COLO668 (cell line): ENCODE results near the gene CILP.
"Not testable (repeated sequence)": the region's sequence is repeated elsewhere in the genome, so short reads cannot be mapped to it uniquely, and the experiment has no call there.

Experiments used
- DNase-seq: peaks from one replicate; lab custom pipeline; 2025; ENCODE audit not compliant: unreplicated experiment; lab: John Stamatoyannopoulos, UW

CILP gene, protein sequence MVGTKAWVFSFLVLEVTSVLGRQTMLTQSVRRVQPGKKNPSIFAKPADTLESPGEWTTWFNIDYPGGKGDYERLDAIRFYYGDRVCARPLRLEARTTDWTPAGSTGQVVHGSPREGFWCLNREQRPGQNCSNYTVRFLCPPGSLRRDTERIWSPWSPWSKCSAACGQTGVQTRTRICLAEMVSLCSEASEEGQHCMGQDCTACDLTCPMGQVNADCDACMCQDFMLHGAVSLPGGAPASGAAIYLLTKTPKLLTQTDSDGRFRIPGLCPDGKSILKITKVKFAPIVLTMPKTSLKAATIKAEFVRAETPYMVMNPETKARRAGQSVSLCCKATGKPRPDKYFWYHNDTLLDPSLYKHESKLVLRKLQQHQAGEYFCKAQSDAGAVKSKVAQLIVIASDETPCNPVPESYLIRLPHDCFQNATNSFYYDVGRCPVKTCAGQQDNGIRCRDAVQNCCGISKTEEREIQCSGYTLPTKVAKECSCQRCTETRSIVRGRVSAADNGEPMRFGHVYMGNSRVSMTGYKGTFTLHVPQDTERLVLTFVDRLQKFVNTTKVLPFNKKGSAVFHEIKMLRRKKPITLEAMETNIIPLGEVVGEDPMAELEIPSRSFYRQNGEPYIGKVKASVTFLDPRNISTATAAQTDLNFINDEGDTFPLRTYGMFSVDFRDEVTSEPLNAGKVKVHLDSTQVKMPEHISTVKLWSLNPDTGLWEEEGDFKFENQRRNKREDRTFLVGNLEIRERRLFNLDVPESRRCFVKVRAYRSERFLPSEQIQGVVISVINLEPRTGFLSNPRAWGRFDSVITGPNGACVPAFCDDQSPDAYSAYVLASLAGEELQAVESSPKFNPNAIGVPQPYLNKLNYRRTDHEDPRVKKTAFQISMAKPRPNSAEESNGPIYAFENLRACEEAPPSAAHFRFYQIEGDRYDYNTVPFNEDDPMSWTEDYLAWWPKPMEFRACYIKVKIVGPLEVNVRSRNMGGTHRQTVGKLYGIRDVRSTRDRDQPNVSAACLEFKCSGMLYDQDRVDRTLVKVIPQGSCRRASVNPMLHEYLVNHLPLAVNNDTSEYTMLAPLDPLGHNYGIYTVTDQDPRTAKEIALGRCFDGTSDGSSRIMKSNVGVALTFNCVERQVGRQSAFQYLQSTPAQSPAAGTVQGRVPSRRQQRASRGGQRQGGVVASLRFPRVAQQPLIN

DNA sequence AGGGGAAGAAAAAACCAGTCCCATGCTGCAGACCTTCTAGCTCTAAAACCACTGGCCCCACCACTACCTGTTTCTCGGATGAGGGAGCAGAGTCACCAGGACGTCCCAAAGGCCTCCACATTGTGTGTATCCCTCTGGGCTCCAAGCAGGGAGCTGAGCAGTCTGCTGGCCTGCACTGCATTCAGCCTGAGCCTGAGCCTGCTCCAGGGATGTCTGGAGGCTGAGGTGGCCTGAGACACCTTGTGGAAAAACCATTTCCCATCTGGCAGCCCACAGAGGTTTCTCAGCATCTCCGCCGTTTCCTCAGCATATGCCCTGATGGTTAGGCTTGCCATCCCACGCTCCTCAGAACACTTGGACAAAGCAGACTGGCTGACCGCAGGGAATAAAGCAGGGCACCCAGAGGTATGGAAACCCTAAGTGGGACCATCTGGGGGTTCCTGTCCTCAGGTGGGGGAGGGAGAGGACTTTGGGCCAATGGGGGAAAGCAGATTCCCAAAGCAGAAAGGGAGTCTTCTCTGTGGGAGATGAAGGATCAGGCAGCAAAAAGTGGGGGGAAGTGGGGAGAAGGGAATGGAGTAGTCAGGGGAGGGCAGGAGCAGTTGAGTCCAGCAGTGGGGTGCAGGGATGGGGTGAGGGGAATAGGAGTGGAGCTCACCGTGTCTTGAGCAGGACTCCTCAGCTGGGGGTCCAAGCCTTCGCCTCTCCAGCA lies at the start of gene CILP:
Gene CILP, minus strand, starts transcription at position 704 of the 712 bp plus-strand sequence. CDS start 1,718 bp downstream, outside the sequence.
- DNase-seq = no peak

DNA sequence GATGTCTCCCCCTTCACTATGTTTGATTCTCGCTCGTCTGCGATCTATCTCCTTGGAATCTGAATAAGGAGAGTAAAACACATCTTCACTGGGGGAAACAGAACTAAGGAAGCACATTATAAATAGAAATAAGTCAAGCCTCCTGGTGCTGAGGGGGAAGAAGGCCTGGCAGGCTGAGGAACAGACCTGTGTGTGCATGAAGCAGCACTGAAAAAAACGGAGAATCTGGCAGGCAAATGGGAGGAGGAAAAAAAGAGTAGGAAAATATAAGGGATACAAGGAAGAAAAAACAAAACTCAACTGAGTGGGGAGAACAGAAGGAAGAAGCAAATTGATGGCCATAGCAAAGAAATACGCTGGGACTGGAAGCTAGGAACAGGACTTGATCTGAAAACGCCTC lies 49.7 kb upstream of the CILP start:
- DNase-seq = no peak

DNA sequence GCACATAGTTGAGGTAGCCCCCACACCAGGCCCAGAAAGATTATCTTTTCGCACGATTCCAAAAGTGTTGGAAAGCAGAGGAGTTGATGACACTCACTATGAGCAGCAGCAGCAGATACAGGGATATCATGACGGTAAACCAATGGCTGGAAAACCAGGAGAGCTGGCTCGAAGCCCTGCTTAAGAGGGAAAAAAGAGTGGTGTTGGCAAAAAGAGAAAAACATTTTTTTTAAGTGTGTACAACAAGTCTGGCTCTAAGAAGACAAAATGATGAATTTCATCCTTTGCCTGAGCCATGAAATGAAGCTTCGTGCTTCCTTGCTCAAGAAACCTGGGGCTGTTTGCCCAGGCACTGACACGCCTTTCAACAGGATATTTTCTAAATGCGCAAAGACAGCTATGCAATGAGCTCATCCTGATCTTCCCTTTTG lies 48.1 kb upstream of the CILP start:
- no peak for DNase-seq

DNA sequence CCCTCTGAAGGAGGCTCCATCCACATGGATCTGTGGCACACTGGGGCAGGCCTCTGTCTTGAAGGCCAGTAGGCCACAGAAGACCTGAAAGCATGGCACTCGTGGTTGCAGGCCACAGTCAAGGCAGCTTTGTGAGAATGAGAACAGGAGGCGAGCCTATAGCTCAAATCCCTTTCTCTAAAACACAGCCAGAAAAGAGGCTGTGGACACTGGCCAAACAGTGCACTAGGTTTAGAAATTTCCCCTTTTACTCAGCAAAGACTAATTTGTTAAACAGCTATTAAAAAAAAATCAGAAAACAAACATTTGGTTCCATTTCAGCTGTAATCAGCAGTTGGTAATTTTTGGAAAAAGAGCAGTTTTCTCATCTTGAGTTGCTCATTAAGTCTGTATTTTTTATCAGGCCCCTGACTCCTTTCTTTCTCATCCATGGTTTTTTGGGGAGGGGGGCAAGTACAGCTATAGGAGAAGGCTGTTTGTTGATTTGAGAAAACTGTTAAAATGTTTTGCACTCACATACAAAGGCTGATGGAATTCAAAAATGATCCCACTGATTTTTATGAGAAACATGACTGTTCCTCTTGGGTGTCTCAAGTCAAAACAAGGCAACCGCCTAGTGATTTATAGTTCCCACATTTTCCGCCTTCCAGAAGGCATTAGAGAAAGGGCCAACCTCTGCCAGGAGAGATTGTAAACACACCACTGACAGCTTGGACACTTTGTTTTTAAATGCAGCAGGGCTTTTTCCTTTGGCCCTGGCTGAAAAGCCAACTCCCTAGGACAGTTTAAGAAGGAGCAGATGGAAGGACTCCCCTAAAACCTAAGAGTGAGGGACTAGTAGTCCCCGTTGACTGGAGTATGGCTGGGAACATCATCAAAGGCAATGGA lies 47.3 kb upstream of the CILP start:
- no peak for DNase-seq

DNA sequence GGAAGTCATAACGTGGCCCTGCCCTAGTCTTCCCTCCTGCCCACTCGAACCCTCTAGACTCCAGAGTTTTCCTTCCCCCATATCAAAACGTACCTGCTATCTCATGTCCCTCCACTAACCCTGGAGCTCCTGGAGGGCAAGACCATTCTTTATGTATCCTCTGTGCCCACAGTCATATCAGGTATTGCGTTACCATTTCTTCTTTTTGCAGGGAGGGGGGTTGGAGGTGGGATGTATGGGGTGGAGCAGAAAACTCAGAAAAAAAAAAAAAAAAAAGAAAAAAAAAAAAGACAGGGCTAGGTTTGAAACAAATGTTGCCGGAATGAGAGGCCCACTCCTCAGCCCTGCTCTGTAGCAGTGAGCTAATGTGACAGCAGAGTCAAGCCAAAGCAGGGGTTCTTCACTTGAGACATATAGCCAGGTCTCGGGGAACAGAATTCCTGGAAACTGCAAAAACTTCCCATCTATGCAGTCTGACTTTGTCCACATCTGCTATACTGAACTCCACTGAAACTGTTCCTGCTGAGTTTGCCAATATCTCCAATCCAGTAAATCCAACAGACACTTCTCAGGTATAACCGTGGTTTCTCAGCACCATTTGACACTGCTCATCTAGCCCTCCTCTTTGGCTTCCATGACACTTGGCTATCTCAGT lies 44.3 kb upstream of the CILP start:
- DNase-seq = no peak

DNA sequence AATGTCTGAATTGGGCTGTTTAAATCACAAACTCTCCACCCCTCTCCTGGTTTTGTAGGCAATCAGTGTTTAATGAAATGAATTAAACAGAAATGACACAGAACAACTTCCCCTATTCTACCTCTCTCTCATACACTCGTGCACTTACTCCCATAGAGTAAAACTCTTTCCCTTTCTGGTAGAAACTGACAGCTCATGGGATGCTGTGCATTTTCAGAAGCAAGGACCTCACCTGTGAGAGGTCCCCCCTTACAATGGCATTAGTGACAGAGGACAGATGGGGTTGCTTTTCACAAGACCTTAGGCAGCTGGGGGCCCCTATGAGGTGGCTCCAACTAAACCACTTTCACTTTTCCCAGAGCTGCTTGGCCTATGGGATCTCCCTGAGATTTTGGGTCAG lies 43.5 kb upstream of the CILP start:
- no peak for DNase-seq

DNA sequence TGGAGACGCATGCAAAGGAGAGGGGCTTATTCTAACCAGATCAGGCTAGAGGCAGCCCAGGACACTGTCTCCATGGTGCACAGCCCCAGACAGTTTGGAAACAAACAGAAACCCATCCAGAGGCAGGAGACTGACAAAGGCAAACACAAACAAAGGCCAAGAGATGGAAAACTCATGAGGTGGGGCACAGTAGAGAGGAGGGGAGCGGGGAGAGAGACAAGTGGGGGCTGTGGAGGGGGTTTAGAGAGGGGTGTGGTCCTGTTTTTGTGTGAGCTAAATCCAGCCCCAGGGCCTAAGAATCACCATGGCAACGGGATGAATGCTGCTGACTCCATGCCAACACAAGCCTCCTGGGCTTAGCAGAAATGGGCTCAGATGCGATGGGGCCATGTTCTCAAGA lies 43.1 kb upstream of the CILP start:
- DNase-seq = no peak

DNA sequence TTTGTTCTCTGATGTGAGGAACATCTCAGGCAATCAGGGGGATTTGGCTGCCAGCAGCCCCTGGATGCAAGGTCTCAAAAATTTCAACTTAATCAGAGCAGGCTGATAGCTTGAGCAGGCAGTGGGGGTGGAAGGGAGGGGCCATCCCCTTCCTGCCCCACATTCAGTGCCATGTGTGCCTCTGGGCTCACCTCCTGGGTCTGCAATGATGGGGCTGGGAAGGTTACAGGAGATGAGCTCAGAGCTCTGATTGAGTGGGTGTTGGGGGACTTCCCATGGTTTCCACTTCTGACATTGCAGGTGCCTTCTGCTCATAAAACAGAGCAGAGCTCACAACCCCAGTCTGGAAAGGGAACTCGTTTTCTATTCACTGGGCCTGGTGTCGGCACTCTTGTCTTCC lies 38.4 kb upstream of the CILP start:
- DNase-seq = no peak

DNA sequence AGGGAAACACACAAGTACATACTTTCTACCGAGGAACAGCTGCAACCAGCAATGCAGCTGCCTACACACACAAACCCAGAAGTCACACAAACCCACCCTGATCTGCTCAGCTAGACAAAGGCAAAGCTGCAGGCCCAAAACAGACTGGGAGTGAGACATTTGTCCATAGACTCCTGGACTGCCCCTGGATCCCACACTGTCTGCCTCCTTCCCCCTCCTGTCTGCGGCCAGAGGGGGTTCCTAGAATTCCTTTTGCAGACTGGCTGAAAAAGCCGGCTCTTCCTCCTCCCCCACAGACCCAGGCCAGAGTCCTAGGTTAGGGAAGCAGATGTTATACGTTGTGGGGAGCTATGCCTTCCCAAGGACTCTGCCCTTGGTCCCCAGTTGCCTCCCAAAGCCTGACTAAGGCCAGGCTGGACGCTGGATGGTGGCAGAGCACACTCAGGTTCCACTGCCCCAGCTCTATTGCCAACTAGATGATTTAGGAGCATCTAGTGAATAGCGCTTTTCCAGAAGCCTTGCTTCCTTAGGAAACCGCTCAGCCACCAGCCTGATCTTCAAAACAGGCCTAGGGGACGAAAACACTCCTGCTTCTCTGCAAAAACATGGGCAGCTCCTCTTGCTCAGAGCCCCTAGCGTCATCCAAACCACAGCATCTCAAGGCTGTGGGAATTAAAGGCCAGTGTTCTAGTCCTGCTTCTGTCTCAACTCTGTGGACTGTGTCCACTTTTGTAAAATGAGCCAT lies 37.4 kb upstream of the CILP start:
- DNase-seq = no peak

DNA sequence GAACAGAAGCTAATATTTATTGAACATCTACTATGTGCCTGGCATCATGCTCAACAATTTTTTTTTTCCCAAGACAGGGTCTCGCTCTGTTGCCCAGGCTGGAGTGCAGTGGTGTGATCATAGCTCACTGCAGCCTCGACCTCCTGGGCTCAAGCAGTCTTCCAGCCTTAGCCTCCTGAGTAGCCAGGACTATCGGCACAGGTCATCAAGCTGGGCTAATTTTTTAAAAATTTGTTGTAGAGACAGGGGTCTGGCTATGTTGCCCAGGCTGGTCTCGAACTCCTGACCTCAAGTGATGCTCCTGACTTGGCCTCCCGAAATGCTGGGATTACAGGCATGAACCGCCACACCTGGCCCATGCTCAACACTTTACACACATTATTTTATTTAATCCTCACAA lies 35.7 kb upstream of the CILP start:
- DNase-seq = no peak

DNA sequence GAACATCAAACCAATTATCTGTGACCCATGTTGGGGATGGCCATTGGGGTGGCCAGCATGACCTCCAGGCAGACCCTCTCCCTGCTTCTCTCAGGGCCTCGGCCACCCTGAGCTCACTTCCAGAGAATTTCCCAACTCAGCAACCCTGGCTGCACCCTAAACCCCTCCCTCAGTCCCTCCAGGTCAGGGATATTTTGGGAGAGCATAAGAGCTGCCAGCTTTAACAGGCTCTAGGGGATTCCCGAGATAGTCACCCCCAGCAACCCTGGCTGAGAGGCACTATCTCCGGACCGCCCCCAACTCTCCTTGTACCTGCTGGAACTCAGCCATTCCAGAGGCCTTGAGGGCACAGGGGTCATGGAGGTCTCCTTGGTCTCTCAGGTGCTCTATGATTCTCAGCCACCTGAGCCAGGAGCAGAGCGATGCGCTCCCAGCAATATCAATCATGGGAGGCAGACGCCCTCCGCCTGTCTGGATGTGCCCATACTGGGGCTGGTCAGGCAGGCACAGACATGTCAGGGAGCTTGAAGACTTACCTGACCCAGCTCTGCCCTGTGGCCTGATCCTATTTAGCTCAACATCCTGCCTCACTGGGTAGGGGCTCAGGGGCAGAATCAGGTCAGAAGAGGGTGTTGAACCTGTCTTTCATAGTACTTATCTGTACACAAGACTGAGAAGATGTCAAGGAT lies 34.9 kb upstream of the CILP start:
- no peak for DNase-seq

DNA sequence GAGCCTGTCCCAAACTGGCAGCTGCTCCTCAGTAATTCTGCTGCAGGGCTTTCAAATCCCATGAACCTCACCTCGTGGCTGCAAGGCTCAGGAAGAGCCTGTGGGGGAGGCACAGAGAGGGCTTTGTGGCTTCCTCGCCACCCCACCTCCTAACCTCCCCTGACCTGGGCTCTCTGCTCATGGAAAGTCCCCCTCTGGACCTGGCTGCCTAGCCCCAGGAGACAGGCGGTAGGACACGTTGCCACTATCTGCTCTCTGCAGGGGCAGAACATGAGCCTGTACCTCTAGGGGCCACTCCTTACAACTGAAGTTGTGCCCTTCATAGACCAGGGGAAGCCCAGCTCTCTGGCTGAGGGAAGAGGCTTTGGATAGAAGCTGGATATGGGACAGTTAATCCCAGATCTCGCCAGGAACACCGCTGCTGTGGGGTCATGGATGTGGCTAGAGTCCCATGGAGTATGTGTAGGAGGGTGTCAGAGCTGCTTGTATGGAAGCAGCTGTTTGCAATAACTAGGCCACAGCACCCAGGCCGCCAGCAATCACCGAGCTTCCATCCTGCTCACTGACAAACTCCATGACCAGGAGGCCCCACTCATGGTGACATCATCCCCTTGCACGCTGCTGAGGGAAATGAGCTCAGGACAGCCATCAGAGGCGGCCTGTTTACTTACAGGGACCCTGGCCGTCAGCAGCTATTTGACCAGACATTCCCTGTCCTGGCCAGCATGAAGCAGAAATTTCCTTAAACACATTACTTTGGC lies 34.0 kb upstream of the CILP start:
- DNase-seq = no peak

DNA sequence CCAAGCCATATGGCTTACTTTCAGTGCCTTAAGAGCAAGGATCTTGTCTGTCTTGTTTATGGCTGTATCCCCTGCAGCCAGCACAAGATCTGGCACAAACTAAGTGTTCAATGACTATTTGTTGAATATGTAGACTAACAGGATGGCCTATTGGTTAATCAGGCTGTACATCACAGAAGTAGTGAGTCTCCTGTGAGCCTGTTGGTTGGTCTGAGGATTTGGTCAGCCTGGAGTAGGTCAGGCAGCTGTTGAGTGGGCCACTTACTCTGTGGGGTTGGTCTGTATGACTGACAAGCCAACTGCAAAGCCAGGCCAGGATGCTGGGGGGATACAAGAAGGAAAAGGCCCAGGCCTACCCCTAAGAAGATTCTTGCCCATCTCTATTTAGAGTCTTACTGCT lies 33.4 kb upstream of the CILP start:
- no peak for DNase-seq

DNA sequence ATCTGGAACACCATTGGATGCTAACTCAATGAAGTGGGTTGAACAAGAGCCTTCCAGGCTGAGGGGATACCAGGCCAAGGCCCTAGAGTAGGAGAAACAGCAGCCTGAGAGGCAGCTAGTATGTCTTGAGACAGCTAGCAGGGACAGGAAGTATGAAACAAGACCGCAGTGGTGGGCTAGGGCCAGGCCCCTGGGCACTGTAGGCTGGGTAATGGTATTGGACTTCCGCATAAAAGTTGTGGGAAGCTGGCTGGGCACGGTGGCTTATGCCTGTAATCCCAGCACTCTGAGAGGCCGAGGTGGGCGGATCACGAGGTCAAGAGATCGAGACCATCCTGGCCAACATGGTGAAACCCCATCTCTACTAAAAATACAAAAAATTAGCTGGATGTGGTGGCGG lies 25.2 kb upstream of the CILP start:
- DNase-seq = not testable (repeated sequence)

DNA sequence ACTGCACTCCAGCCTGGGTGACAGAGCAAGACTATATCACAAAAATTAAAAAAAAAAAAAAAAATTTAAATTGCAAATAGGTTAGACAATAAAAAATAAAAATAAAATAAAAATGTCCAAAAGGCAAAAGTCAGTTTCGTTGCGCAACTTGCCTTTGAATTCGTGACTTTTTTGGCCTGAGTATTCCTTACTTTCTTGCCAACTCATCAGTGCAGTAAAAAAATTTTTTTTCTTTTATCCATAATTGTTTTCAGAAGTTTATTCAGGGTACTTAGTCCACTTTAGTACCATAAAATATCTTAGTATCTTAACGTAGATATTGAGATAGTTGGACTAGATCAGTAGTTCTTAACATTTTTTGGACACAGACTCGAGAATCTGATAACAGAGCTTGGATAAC lies 22.4 kb upstream of the CILP start:
- DNase-seq = no peak

DNA sequence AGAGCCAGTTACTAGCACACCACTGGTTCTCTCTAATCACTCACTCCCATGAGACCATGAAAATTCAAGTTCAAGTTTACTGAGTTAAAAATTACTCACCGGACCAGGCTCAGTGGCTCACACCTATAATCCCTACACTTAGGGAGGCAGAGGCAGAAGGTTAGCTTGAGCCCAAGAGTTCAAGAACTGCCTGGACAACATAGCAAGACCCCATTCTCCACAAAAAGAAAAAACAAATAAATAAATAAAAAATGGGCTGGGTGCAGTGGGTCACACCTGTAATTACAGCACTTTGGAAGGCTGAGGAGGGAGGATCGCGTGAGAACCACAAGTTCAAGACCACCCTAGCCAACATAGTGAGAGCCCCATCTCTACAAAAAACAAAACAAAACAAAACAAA lies 21.2 kb upstream of the CILP start:
- DNase-seq = no peak

DNA sequence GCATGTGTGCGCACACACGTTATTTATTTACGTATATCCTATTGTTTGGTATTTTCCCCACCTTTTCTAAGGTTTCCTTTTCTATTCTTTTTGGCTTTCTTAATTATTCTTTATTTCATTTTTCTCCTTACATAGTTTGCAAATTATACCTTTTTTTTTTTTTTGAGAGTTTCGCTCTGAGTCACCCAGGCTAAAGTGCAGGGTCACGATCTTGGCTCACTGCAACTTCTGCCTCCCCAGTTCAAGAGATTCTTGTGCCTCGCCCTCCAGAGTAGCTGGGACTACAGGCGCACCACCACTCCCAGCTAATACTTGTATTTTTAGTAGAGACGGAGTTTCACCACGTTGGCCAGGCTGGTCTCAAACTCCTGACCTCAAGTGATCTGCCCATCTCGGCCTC lies 20.0 kb upstream of the CILP start:
- DNase-seq = no peak
